Muscle of arm (tissue), 12 donors: ENCODE data around the gene MICU1. TPM values are rescaled to one million over a fixed set of nuclear protein-coding genes. Genes with fewer than 3 reads are reported as not detected.
A peak's percentile ranks its signal among the peaks of the same experiment; 100 is the strongest.
"Not testable (repeated sequence)": the region's sequence is repeated elsewhere in the genome, so short reads cannot be mapped to it uniquely, and the experiment has no call there.

Experiments used
- DNase-seq: peaks from one replicate; pipeline ENCODE4 v3.0.0-alpha.2; 2013
- polyA plus RNA-seq, 12 donors: library from polyadenylated mRNA; unstranded; fragments of 120-200 nt; gene quantifications; one replicate each; pipeline ENCODE4 v1.2.1, GENCODE V29; 2013; ENCODE audit not compliant: insufficient read length in 12 of 12

MICU1 gene
- polyA plus RNA-seq, 12 donors, result 61.3 to 145 (median 102) TPM; not detected in 1

DNA sequence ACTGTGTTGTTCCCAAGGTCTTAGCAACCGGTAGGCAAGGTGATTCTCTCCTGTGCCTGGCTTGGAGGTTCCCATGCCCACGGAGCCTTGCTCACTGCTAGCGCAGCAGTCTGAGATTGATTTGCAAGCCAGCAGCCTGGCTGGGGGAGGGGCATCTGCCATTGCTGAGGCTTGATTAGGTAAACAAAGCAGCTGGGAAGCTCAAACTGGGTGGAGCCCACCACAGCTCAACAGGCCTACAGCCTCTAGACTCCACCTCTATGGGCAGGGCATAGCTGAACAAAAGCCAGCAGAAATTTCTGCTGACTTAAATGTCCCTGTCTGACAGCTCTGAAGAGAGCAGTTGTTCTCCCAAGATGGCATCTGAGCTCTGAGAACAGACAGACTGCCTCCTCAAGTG, 230.3 kb downstream of the MICU1 start:
- not testable (repeated sequence) for DNase-seq

DNA sequence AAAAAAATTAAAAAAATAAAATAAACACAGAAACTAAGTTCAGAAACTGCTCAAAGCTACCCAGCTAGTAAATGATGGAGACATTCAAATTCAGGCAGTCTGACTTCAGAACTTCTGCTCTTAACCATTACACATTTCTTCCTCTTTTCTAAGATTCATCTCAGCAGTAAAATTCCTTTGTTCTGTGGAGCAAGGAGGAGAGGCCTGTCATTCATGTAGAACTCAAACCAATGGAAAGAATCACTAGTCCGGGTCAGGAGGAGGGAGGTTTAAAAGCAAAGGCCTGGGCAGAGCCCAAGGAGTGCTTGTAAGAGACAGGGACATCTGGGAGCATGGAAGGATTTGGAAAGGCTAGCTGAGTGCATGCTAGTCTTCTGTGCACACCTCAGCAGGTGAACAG, 233.3 kb downstream of the MICU1 start:
- no peak for DNase-seq

DNA sequence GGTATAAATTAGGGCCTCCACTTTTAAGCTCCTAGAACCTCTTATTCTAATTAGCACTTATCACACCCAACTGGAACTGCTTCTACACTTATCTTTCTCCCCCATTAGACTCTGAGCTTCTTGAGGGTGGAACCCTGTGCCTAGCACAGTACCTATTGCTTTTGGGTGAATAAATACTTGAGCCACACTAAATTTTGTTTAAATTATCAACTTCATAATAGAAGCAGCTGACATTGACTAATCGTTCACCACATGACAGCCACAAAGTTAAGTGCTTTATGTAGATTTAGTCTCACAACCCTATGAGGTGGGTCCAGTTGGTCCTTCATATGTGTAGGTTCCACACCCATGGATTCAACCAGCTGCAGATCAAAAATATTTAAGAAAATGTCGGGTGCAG, 235.1 kb downstream of the MICU1 start:
- DNase-seq, result no peak

DNA sequence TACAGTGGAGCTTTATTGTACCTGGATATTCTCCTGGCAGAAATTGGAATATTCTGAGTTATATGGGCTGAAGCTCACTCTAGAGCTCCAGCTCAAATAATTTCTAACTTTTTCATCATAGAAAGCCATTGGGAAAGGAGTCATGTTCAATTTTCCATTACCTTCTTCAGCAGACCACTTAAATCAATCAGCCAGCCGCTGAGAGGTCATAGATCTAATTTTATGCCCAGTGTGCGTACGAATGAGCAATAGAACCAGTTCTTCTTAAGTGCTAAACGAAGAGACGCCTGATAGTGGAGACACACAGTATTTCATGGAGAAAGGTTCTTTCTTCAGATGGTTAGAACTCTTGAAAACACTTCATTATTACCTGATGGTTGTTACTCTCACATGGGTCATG, 236.2 kb downstream of the MICU1 start:
- no peak for DNase-seq

DNA sequence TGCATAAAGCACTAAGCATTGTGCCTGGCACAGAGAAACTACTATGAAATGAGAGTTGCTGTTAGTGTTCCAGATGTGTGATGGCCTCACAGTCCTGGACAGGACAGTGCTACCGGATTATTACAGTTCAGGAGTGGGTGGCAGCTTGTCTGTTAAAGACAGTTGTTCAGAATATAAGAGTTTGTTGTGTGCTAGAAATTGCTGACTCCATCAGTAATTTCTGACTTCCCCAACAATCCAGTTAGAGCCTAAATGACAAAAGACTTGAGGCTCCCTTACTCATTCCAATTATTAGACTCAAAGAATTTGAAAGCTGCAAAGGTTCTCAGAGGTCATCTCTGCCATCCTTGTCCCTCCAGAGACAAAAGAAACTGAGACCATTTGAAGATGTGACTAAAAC, 236.9 kb downstream of the MICU1 start:
- DNase-seq, result no peak

DNA sequence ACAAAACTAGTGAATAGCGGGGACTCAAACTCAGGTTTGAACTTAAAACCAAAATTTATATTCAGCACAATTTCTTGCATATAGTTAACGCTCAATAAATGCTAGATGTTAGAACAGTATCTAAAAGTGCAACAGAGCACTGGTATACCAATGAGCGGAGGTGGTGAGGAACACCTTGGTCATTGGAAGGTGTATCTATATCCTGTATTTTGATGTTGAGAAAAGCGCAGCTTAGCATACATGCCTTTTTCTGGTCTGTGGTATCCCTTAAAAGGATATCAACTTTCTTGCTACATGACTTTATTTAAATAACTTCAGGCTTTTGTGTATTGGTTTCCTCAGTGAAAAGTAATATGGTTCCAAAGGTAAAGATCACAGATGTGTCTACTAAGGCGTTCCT, 237.8 kb downstream of the MICU1 start:
- DNase-seq, result no peak

DNA sequence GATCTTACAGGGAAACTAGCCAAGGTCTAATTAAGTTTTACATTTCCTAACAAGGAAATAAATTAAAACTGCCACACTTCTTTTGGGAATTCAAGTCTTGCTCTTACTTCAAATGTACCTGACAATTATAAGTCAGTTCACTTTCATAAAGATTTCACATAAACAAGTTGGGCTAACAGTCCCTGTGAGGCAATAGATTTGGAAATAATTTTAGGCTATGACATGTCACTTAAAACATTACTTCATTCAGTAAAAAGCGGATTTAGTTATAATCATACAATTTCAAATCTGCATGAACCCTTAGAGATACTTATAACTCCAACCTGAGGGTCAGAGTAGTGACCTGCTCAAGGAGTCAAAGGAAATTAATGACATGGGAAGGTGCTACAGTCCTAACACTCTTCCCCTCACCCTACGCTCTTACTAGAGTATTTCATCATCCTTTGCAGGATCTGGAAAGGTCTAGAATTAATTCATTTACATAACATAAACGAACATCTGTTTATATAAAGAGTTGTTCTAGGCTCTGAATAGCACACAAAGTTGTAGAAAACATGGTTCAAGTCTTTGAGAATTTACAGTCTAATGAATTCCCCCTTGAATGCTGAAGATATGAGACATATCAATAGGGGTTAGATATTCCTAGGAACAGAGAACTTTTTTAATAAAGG, 238.8 kb downstream of the MICU1 start:
- DNase-seq, result no peak

DNA sequence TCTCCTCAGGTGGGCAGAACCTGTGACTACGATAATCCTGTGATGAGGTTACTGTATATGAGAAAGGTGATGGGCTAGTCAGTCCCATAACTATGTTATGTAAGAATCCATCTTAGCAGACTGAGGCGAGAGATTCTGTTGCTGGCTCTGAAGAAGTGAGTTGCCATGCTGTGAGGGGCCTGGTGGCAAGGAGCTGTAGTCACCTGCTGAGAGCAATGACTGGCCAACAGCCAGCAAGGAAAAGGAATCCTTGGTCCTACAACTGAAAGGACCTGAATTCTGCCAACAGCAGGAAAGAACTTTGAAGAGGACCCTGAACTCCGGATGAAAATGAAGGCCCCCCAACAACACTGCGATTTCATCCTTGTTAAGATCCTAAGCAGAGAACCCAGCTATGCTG, 240.2 kb downstream of the MICU1 start:
- DNase-seq, result no peak

DNA sequence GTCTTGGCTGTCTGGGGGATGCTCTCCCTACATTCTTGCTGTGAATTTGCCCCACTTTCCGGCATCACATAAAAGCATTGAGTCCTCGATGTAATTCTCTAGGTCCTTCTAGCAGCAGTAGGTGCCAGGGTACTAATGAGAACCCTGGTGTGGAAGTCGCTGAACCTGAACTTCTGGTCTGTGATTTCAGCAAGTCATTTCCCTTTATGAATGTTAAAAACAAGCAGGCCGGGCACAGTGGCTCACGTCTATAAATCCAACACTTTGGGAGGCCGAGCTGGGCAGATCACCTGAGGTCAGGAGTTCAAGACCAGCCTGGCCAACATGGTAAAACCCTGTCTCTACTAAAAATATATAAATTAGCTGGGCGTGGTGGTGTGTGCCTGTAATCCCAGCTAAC, 240.9 kb downstream of the MICU1 start:
- not testable (repeated sequence) for DNase-seq

DNA sequence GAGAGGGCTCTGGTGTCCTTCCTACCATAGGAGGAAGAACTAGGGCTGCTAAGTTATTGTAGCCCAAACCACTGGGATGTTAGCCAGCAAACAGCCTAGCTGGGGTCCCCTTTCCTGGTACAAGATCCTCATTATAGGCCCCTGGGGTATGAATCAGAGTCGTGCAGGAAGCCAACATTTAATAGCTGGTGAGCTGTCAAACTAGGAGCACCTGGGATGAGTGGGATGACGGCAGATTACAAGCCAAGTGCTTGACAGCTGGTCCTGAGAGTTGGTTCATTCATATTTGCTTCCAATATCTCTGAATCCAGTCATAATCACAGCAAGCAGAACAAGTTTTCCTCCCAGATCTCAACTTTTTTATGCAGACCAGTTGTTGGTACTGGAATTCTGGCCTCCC, 246.1 kb downstream of the MICU1 start:
- DNase-seq, result no peak

DNA sequence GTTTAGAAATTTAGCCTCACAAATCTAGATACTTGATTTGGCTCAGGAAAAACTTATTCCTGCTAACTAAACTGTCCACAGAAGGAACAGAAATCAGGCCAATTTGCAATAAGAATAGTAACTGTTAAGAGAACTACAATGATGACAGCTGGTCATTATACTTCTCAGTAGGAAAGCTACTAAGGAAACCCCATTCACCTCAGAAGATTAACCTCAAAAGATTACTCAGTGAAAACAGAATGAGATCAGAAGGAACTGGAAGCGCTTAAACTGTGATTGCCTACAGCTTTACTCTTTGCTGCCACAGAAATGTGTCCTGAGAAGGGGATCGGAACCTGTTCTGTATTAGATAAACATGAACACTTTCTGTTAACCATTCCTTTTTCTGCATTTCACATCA, 246.8 kb downstream of the MICU1 start:
- DNase-seq, result no peak

DNA sequence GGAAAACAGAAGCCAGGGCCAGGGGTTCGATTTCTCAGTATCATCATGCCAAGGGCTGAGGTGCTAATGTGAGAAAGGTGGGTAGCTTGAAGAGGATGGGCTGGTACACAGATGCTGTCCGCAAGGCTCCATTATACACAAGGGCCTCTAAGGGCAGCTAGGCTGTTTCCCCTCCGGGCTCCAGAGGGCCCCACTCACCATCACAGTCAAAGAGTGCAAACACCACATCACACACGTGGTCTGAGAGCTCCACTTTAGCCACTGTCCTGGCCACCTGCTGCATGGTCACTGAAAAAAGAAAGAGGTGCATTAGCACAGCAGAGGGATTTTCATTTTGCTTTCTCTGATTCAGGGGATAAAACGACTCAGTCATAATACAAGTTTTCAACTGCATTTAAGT, 250.3 kb downstream of the MICU1 start:
- no peak for DNase-seq

DNA sequence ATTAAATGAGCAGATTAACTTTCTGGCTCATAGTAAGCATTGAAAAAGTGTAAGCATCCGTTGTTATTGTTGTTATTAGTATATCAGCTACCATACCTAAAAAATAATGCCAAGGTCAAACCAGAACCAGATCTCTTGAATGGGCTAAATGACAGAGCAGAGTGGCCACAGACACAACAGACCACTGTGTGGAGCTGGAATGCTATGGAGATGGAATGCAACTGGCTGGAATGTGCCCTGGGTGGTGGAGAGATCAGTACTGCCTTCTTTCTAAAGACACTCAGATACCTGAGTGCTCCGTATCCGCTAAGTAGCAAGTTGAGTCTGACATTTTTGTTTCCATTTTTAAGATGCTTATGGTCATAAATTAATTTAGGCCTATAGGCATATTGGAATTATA, 250.7 kb downstream of the MICU1 start:
- no peak for DNase-seq

DNA sequence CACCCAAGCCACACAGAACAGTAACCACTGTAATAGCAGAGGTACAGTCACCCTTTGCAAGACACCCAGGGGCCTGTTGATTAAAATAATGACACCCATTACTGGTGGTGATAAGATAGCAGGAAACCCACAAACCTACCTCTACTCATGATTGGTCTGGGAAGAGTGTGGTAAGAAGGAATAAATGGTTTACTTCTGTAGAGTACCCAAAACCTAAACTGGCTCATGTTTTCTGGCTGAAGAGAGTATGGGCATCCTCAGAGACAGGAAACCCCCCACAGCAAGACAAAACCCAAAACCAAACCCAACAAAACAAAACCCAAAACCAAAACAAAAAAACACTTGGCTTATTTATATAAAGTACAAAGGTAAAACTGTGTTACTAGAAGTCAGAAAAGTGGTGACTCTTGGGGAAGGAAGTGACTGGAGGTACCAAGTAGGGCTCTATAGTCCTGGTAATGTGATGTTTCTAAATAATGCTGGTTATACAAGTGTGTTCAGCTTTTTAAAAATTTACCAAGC, 255.6 kb downstream of the MICU1 start:
- DNase-seq, result no peak

DNA sequence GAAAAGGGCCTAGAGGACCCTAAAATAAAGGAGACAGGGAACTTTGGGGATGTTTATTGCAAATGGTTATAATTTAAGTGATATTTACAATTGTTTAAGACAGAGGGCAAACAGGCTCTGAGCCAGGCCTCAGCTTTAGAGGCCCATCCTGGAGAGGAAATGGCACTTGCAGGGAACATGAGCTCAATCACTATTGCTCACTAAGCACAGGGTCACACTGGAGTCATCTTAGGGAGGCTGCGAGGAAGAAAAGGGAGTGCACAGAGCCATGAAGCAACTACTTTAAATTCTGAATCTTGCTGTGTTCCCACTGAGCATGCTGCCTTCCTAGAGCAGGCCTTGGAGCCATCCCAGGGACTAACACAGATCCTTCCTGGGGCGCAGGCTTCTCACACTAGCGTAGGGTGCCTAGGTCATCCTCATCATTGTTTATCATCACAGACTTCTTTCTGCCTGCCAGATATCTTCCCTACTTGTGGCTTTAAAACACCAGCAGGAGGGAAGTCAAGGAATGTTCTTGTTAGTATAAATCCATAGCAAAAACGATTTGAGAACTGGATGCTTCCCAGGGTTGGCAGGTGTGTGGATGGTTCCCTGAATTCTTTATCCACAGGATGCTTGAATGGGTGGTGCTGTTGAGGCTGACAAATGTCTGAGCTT, 258.4 kb downstream of the MICU1 start:
- no peak for DNase-seq

DNA sequence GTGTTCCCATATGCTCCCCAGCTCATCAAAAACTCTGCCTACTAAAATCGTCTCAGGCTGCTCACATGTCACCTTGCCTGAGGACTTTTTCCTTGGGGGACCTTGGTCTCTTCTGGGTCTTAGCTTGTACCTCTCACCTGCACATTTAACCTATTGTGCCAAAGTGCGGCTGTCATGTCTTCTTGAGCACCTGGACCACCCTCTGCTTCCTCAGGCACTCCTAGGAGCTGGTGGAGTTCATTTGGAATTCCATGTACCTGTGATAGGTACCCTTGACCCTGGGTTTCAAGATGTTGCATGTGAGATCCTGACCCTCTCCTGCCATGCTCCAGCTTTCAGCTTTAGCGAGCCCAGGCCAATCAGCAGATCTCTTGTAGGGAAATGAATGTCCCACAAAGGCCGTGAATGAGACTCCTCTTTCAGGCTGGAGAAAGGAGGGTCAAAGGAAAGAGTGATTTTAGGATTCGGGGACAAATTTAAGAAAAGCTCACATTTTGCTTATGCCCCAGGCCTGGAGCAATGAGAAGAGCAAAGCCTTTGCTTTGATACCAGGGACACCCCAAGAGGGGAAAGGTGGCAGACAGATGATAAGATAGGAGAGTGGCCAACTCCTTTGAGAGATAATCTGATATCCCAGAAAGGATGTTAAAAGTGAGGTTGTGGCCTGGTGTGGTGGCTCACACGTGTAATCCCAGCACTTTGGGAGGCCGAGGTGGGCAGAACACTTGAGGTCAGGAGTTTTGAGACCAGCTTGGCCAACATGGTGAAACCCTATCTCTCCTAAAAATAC, 260.6 kb downstream of the MICU1 start:
- DNase-seq, result no peak

DNA sequence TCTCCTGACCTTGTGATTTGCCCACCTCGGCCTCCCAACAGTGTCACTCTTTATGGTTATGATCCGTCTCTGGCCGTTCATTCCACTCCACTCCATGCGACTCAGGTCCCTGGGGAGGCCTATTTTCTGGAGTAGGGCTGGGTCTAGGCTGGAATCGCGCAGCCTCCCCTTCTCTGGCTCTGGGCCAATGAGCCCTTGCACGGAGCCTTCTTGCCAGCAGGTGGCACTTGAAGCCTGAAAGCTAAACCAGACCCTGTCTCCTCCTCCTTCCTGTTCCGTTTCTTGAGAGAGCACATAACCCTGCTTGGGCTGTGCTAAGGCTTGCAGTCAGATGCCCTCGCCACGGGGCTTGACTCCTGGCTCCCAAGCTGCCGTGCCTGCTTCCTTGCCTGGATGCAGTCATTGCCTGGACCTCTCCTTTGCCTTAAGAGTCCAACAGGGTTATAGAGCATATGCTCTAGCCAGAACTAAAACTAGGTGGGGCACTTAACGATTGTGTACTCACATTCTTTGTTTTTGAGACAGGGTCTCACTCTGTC, 261.6 kb downstream of the MICU1 start:
- DNase-seq, result peak; percentile 92

DNA sequence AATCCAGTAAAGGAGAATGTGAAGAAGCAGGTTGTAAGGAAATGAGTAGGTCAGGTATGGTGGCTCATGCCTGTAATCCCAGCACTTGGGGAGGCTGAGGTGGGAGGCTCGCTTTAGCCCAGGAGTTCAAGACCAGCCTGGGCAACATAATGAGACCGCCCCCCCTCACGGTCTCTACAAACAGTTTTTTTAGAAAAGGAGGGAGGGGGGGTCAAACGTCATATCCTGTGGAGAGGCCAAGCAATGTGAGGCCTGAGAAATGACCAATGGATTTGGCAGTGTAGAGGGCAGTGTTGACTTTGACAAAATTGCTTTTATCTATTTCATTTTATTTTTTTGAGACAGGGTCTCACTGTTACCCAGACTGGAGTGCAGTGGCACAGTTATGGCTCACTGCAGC, 268.9 kb downstream of the MICU1 start:
- DNase-seq, result no peak

DNA sequence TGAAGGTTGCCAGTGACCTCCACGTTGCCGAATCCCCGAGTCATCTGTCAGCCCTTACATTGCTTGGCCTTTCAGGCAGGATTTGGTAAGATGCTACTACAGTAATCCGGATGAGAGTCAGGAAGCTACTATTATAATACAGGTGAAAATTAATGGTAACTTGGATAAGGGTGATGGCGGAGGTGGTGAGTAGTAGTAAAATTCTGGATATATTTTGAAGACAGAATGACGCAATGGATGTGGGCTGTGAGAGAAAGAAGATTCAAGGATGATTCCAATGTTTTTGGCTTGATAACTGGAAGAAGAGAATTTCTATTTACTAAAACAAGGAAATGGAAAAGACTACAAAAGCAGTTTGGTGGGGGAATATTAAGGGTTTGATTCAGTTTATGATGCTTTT, 269.8 kb downstream of the MICU1 start:
- no peak for DNase-seq

DNA sequence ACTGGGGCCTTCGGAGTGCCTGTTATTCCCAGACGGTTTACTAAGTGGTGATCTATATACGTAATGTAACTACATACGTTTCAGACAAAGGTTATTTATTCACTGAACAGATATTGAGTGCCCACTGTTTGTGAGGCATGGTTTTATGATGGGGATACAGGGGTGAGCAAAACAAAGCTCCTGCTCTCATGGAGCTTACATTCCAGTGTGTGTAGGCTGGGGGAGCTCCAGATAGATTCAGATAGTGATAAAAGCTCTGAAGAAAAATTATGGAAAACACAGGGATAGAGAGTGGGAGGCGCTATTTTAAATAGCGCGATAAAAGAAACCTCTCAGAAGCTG, 270.7 kb downstream of the MICU1 start:
- DNase-seq, result no peak

DNA sequence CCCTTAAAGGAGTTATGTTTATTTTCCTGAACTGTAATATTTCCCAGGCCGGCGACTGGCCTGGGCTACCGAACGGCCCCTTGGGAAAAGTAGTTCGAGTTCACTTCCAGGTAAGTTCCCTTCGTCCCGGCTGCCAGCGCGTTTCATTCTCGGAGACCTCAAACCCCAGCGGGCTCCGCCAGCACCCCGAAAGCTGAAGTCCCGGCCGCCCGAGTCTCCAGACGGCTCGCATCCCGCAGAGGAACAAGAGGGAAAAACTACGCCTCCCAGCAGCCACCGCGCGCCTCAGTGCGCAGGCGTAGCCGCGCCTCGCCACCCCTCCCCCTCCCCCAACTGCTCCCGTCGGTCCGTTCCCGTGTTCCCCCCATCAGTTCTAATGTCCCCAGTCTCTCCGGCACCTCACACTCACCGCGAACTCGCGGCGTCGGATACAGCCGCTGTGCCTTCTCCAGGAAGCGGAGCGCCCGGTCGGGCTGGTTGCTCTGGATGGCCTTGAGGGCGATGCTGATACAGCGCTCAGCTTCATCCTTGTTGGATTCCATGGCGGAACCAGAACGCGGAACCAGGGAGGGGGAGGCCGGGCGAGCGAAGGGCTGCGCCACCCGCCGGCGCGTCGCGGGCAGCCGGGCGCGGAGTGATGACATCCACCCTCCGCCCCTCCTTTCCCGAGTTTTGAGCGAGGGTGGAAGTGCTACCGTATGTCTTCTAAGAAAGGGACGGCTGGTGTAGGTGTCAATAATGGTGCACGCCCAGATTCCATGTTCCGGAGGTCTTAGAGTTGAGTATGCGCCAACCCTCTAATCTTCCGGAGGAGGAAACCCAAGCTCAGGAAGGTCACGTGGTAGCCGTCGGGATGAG, 271.3 kb downstream of the MICU1 start, which contains the start of gene DNAJB12:
TSS of gene DNAJB12 (minus strand) at position 564 of the 858 bp plus-strand sequence. CDS start at position 542, 22 bp downstream.
- peak; percentile 96 for DNase-seq

DNA sequence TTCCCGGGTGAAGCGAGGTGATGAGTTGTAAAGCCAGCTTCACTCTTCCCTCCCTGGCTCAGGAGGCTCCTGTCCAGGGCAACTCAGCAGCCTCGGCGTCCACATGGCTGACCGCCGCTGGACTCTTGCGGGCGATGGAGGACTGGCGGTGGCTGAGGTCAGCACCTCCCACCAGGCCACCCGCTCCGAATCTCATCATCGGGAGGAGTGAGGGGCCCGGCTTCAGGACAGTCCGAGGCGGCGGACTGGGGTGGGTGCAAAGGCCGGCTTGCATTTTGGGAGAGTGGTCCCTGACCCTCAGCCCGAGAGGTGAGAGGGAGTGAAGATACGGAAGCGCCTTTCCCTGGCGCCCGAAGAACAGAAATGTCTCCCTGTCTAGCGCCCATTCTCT, 271.9 kb downstream of the MICU1 start:
- DNase-seq, result no peak
